Measurements from ENCODE around the gene ZIM2. TPM values are rescaled to one million over a fixed set of nuclear protein-coding genes. Genes with fewer than 3 reads are reported as not detected.

ZIM2 gene
- total RNA-seq, 2 experiments from 2014 or later = not detected

Other genes starting within 250 kb of the ZIM2 start
- gene ZNF71, start 245.4 kb downstream of the ZIM2 start, total RNA-seq = 1 to 10 TPM; 6.7 to 6.9 TPM
- gene SMIM17, start 197.6 kb downstream of the ZIM2 start, total RNA-seq = not detected
- 1 to 10 TPM; 3.0 to 4.2 TPM for gene ZNF835, start 169.0 kb downstream of the ZIM2 start, total RNA-seq
- not detected for gene PEG3, start within 50 bp of the ZIM2 start, total RNA-seq

Measured in activated CD8-positive, alpha-beta memory T cell treated with anti-CD3 and anti-CD28 coated beads for 36 hours (primary cell).